Amniotic stem cell (primary cell): Measurements from ENCODE around the gene CTBP2.

Experiments used
- DNase-seq: peaks from one replicate; lab custom pipeline; 2025; lab: John Stamatoyannopoulos, UW

The CTBP2 gene

DNA sequence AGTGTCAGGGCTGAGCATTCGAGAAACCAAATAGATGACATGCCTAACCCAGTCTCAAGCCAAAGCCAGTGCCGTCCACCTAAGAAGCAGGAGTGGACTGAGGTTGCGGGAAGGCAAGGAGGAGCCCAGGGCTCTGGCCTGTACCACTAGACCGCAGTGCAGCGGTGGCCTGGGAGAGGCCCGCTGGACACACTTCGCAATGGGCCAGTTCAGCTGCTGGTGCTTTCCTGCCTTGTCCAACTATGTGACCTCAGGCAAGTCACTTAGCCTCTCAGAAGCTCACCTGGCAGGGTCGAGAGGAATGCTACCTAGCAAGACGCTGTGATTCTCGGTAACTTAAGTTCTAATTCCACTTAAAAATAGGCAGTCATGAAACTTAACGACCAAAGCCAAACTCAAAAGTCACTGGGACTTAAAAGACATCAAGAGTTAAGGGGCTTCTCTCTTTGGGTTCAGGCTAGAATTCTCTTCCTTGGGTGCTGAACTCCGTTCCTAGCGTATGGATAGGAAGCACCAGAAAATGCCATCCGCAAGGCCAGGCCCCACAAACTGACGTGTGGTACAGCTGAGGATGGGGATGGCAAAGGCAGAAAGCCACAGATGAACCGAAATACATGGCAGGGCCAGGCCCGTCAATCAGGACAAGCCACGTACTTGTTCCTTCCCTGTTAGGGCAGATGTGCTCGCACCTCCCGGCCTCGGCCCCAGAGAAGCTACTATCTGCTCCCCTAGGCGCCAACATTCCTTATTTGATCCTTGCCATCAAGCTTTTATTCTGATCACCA is 34.2 kb downstream of the CTBP2 start:
- DNase-seq: no peak

- DNase-seq: no peak
Observed at GRCh38 chr10:125124907-125125306, 35.5 kb downstream of the CTBP2 start.

- DNase-seq: no peak
Observed at GRCh38 chr10:125124115-125124487, 36.3 kb downstream of the CTBP2 start.

DNA sequence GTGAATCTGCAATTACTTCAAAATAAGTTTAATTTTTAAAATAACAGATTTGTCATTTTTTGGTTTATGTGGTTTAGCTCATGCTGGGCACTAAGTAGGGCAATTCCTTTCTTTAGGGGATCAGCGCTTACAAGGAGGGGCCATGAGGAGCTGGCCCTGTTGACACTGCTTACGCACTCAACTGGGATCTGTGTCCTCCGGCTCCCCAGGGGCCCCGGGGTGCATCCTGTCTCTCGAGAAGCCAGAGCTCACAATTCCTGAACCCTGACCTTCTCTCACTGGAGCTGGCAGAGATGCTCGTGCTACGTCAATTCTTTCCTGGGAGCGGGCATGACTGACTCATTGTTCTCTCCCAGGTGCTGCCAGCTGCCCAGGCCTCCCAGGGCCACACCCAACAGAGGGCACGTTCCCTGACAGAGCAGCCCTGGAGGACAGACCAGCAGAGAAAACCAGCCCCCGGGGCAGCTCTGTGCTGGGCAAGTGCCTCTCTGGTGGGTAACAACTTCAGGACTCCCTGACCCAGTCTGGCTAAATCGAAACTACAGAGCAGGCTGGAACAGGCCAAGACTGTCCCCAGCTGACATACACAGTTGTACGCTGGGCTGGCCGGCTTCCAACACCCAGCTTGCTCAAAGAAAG is 36.8 kb downstream of the CTBP2 start:
- DNase-seq: no peak

DNA sequence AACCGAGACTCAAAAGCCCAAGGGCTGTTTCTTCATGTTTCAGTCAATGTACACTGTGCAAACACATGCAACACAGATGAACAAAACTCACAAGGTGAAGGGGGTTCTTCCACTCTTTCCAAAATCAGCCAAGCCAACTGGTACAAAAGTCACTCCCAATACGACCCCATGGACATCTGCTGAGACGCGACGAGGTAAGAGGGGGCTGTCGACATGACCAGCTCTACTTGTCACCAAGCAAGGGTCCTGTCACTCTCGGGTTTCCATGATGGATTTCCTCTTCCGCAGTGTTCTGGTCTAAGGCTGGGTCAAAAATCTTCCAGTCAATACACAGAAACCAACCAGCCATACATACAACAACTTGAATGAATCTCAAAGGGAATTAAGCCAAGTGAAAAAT is 37.8 kb downstream of the CTBP2 start:
- DNase-seq: no peak

GRCh38 chr10:125121003-125121402 is 39.4 kb downstream of the CTBP2 start:
- no peak for DNase-seq

DNA sequence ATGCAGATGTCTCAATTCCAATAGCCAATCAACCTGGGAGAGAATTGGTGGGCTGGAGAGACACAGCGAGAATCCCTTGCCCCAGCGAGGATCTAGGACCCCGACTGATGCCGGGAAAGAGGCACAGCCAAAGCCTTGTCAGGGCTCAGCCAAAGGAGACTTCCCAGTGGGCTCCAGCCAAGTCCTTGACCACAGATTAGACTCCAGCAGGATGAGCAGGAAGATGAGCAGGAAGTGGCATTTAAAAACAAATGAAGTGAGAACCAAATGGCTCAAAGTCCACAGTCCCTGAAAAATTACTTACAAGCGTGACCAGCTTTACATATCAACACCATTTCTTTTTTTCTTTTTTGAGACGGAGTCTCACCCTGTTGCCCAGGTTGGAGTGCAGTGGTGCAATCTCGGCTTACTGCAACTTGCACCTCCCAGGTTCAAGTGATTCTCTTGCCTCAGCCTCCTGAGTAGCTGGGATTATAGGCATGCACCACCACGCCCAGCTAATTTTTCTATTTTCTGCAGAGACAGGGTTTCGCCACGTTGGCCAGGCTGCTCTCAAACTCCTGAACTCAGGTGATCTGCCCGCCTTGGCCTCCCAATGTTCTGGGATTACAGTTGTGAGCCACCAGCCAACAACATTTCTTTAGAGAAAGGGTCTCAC is 40.2 kb downstream of the CTBP2 start:
- no peak for DNase-seq

GRCh38 chr10:125118701-125119100 is 41.7 kb downstream of the CTBP2 start:
- no peak for DNase-seq

DNA sequence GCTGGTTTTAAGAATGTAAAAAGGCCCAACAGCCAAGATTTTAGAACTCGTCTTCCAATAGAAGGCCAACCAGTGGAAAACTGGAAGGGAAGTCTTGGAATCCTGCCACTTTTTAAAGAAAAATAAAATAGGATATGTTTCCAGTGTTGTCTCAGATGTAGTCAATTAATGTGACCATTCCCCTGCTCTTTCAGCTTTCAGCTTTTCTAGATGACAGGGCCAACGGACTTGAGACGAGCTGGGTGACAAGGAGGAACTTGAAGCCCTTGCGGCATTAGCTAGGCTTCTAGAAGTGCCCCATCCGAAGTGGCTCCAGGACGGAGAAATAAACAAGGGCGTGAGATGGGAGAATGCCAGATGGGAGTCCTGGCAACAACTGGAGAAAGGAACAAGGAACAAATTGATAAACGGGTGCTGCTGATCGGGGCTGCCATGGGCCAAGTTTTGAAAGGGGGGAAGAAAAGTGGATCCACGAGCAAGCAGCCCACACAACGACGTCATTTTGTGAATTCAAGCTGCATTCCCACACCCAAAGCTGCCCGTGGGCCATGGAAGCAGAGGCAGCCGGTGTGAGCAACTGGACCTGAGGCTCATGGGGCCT is 42.3 kb downstream of the CTBP2 start:
- DNase-seq: no peak

- DNase-seq: no peak
Observed at GRCh38 chr10:125116652-125117310, 43.6 kb downstream of the CTBP2 start.

GRCh38 chr10:125116041-125116649 is 44.2 kb downstream of the CTBP2 start:
- no peak for DNase-seq

DNA sequence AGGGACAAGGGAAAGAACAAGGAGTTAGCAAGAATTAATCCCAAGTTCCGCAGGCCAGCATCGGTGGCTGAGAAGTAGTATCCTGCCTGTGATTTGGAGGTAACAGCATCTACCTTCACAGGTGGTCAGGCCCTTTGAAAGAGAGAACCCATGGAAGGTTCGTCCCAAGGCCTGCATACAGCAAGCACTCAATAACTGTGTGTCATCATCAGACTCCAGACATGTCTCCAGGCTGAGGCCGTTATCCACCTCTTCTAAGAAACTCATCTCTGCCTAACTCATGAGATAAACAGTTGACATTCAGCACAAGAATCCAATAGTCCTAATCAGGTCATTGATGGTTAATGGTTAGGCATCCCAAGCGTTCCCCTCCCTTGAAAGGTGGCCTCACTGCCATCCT is 45.0 kb downstream of the CTBP2 start:
- no peak for DNase-seq

GRCh38 chr10:125114761-125115391 is 45.5 kb downstream of the CTBP2 start:
- DNase-seq: no peak

DNA sequence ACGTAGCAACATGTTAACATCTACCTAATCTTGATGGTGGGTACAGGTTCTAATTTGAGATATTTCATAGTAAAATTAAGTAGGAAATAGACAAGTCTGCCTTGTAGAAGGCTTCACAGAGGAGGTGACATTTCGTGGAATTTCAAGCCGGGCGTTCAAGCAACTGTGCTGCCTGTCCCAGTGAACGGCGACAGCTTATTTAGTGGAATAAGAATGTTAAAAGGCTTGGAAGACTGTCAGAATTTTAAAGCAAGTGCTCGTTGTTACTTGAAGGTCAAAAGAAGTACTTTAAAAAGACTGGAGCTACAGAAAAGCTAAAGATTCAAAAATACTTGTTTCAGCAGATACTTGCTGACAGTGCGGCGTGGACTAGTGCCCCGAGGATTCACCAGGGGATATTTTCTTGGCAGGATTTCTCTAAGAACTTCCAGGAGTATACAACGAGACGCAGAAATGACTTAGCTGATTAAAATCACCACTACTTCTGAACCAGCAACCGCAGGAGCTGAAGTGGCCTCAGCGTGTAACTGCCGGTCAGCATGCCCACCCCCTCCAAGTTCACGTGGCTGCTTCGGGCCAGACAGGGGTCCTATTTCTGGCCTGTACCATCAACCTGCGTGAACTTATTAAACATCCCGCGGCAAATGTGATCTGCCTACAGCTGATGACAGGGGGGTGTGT is 46.5 kb downstream of the CTBP2 start:
- DNase-seq: no peak

DNA sequence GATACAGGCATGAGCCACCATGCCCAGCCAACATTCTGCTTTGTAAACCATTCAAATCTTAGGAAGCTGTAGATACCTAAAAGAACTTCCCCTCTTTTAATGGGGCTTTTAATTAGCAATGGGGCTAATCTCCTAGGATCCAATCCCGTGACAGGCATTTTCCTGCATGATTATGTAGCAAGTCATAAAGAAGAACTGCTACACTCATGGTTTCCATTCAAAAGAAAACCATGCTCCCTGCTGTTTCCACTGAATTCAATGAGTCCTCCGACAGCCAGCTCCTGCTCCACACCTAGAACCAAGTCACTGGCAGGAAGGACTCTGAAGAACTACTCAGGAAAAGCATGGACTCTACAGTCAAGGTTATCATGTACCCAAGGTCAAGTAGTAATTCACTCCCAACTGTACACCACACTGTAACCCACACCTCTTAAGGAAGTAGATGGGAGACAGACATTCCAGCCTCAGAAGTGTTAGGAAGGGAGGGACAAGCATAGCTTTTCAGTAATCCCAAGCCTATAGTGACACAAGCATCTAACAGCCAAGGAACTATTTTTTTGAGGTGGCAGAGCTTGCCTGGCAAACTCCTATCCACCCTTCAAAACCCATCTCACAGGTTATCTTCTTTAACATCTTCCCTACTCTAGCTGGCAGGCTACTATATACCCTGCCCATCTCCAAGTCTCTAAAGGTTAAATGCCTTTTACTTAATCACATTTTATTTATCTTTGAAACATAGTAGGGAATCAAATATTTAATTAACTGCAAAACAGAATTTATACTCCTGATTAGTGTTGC is 47.5 kb downstream of the CTBP2 start:
- DNase-seq: no peak

GRCh38 chr10:125111118-125111727 is 49.1 kb downstream of the CTBP2 start:
- no peak for DNase-seq

DNA sequence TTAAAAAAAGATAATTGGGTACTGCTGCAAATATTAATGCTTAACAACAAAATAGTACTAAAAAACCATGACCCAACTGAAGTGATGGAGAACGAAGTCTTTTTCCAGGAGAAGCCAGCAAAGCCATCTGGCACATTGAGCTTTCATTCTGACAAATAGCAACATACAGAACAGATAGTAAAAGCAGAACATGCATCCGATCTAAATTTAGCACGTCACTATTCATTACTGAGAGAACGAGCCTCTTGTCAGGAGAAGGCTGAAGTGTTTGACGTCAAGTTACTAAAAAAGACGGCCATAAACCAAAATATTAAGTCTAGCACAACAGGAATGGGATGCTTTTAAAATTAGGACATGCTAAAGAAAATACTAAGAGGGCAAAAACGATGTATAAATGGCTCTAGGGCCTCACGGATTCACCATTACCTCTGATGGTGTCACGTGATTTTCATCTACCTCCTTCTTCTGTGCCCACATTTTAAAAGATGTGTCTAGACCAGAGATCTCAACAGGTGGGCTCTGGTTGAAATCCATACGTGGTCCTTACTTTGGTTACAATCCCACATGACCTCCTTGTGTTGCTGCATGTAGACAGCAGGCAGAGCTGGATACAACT is 52.3 kb downstream of the CTBP2 start:
- DNase-seq: no peak

- DNase-seq: no peak
Observed at GRCh38 chr10:125107166-125107949, 53.0 kb downstream of the CTBP2 start.
